HepG2 (cell line): ENCODE data around the gene CSNK2A1. TPM values are rescaled to one million over a fixed set of nuclear protein-coding genes. Genes with fewer than 3 reads are reported as not detected.

Source experiments
- ATAC-seq: fragments of 200-7000 bp; cut with Tn5 transposase; 3 replicates; pipeline ENCODE4 v1.9.1; 2020; ENCODE audit warnings: mild to moderate bottlenecking, moderate library complexity
- BruUV-seq: library from RNA; stranded (reverse); fragments of 400-500 nt; replicated peaks from 2 replicates; lab custom pipeline; 2021; lab: Mats Ljungman, UMichigan
- CTCF ChIA-PET: fragments of 300-600 bp; formaldehyde crosslinking; extraction: SDS; loops from one replicate; lab custom pipeline; 2021; ENCODE audit warnings: low total read pairs, inconsistent platforms, low intra/inter-chr PET ratio; lab: Yijun Ruan, JAX
- POLR2A ChIA-PET: fragments of 350-600 bp; sonication (Branson Sonifier 250); formaldehyde crosslinking; loops from one replicate; lab custom pipeline; 2020; ENCODE audit warnings: antibody characterized with exemption, inconsistent platforms; lab: Yijun Ruan, JAX
- DNase-seq: peaks from one replicate; pipeline ENCODE4 v3.0.0-alpha.2; 2015; ENCODE audit warnings: low spot score
- FAIRE-seq: peaks from 3 replicates; lab custom pipeline; 2011; peaks lifted over from hg19 to GRCh38; lab: Jason Lieb, UNC
- H2AFZ ChIP-seq: one replicate; pipeline ENCODE4 v1.6.1; 2011; ENCODE audit warnings: low read length, inconsistent platforms
- H3K27ac ChIP-seq: fragments of 300-600 bp; 3 replicates; pipeline ENCODE4 v1.8.0; 2011; ENCODE audit warnings: mixed run types, mild to moderate bottlenecking, mixed read lengths, low read length, inconsistent platforms; ENCODE audit not compliant: insufficient read depth; ENCODE audit errors: extremely low read length
- H3K27me3 ChIP-seq, 2 experiments: fragments of 200-600 bp in 1 of 2; 2 replicates in 1 of 2; 3 replicates in 1 of 2; pipeline versions ENCODE4 v1.6.0 to v1.8.0; 2011; ENCODE audit warnings: low read length in 2 of 2, mild to moderate bottlenecking in 2 of 2, moderate library complexity in 2 of 2, inconsistent platforms in 1 of 2; ENCODE audit not compliant: insufficient read depth in 2 of 2, control insufficient read depth in 1 of 2
- H3K36me3 ChIP-seq, 2 experiments: fragments of 200-600 bp in 1 of 2; replicated peaks in 1 of 2; 2 replicates in 1 of 2; 3 replicates in 1 of 2; pipeline versions ENCODE4 v1.5.1 to v1.8.0; 2011; ENCODE audit warnings: low read length in 2 of 2, inconsistent platforms in 1 of 2; ENCODE audit not compliant: insufficient read depth in 2 of 2, control insufficient read depth in 1 of 2
- H3K4me1 ChIP-seq: 2 replicates; pipeline ENCODE4 v1.5.1; 2012; ENCODE audit warnings: low read length, inconsistent platforms; ENCODE audit not compliant: insufficient read depth
- H3K4me2 ChIP-seq: 2 replicates; pipeline ENCODE4 v1.6.0; 2011; ENCODE audit warnings: low read depth, low read length, inconsistent platforms
- H3K4me3 ChIP-seq, 3 experiments: fragments of 200-600 bp in 1 of 3; sonication (generic), shearing (Covaris generic) in 1 of 3; replicated peaks in 1 of 3; 2 replicates each; pipeline ENCODE4 v1.5.1; 2011 to 2016; ENCODE audit warnings: low read length in 3 of 3, inconsistent platforms in 2 of 3, low read depth in 2 of 3, mild to moderate bottlenecking in 2 of 3, control low read depth in 1 of 3, mixed read lengths in 1 of 3; ENCODE audit not compliant: insufficient read depth in 1 of 3
- H3K79me2 ChIP-seq: one replicate; pipeline ENCODE4 v1.6.1; 2011; ENCODE audit warnings: low read length, inconsistent platforms; ENCODE audit not compliant: insufficient read depth
- H3K9ac ChIP-seq: 2 replicates; pipeline ENCODE4 v1.6.0; 2011; ENCODE audit warnings: mild to moderate bottlenecking, low read depth, low read length, inconsistent platforms; ENCODE audit not compliant: insufficient read depth
- H3K9me3 ChIP-seq: 2 replicates; pipeline ENCODE4 v1.5.1; 2012; ENCODE audit warnings: mild to moderate bottlenecking, low read length
- H4K20me1 ChIP-seq: 2 replicates; pipeline ENCODE4 v1.6.0; 2011; ENCODE audit warnings: inconsistent platforms, mild to moderate bottlenecking, low read length, moderate library complexity; ENCODE audit not compliant: insufficient read depth
- CHCHD3 ChIP-seq: sonication (generic); formaldehyde crosslinking; IDR thresholded peaks from 2 replicates; pipeline ENCODE4 v1.8.0; 2022; ENCODE audit warnings: mild to moderate bottlenecking, missing genetic modification reagents, moderate library complexity
- TCF12 ChIP-seq, 2 experiments: fragments of 450-650 bp in 1 of 2; sonication (generic) in 1 of 2; formaldehyde crosslinking in 1 of 2; IDR thresholded peaks; 2 replicates each; pipeline versions ENCODE4 v1.6.1 to v1.8.0; 2017 to 2022; ENCODE audit warnings: antibody characterized with exemption in 1 of 2, mild to moderate bottlenecking in 1 of 2, missing genetic modification reagents in 1 of 2, moderate library complexity in 1 of 2
- U2AF2 ChIP-seq: fragments of 200-400 bp; formaldehyde crosslinking; IDR thresholded peaks from 2 replicates; pipeline ENCODE4 v1.6.1; 2017; ENCODE audit warnings: low read depth, mild to moderate bottlenecking, low read length
- ZBTB40 ChIP-seq, 2 experiments: fragments of 450-650 bp in 1 of 2; sonication (generic) in 1 of 2; formaldehyde crosslinking in 1 of 2; IDR thresholded peaks; 2 replicates each; pipeline versions ENCODE4 v1.6.1 to v1.8.0; 2016 to 2022; ENCODE audit warnings: antibody characterized with exemption in 1 of 2, mild to moderate bottlenecking in 1 of 2, missing genetic modification reagents in 1 of 2
- ZNF704 ChIP-seq: sonication (generic); formaldehyde crosslinking; IDR thresholded peaks from 2 replicates; pipeline ENCODE4 v1.8.1; 2023; ENCODE audit warnings: mild to moderate bottlenecking, inconsistent platforms, moderate library complexity, missing genetic modification reagents, borderline replicate concordance
- ZNF737 ChIP-seq: sonication (generic); formaldehyde crosslinking; IDR thresholded peaks from 2 replicates; pipeline ENCODE4 v1.5.0; 2020; ENCODE audit warnings: missing genetic modification reagents, mild to moderate bottlenecking, borderline replicate concordance
- ZNF768 ChIP-seq: sonication (generic); formaldehyde crosslinking; IDR thresholded peaks from 2 replicates; pipeline ENCODE4 v1.4.0; 2020; ENCODE audit warnings: missing genetic modification reagents
- WGBS: methylation state at CpG from one replicate; pipeline ENCODE4 v1.1.6; 2017; ENCODE audit warnings: low lambda C conversion rate; 5-methylcytosine and 5-hydroxymethylcytosine counted together
- in situ Hi-C: cut with HindIII; loops from 2 replicates; pipeline ENCODE4 v1.10.0; 2017; ENCODE audit warnings: low pct_unique_long_range_greater_than_20kb; ENCODE audit not compliant: extremely low pct_ligation_motif_present
- intact Hi-C: fragments of 100-400 bp; cut with micrococcal nuclease; formaldehyde crosslinking; loops from one replicate; pipeline ENCODE4 v1.10.0; 2022; ENCODE audit not compliant: unreplicated experiment
- polyA plus RNA-seq, 8 experiments: library from polyadenylated mRNA; depleted of rRNA in 3 of 8; stranded (reverse) in 7 of 8; unstranded in 1 of 8; fragments of >200 nt; fragmentation: Illumina TruSeq in 4 of 8; extraction: Trizol in 4 of 8; gene quantifications; 2 replicates each; pipeline versions ENCODE4 v1.2.1 to v1.2.3, GENCODE V29; 2011 to 2016; ENCODE audit warnings: low read depth in 4 of 8, missing spikeins in 1 of 8, mixed read lengths in 1 of 8; ENCODE audit not compliant: insufficient read depth in 1 of 8
- total RNA-seq, 5 experiments: library from RNA; depleted of rRNA; stranded (reverse); fragments of >200 nt; fragmentation: Illumina TruSeq; extraction: Trizol; gene quantifications; 2 replicates each; pipeline ENCODE4 v1.2.3, GENCODE V29; 2016; ENCODE audit warnings: low read depth in 1 of 5
- TF ChIP-seq, protein P1 (sequence below): sonication (generic); formaldehyde crosslinking; IDR thresholded peaks from 2 replicates; pipeline ENCODE4 v1.5.0; 2020; ENCODE audit warnings: missing genetic modification reagents
- TF ChIP-seq, protein P2 (sequence below): sonication (generic); formaldehyde crosslinking; IDR thresholded peaks from 2 replicates; pipeline ENCODE4 v1.4.0; 2020; ENCODE audit warnings: mild to moderate bottlenecking, missing genetic modification reagents

Gene CSNK2A1
- total and polyA plus RNA-seq, 2 of the 13 experiments (the other 11 are each of a cell fraction or from before 2014, with no cell fraction given), result 153 to 231 TPM

GRCh38 chr20:427401-427800 is 116.2 kb downstream of the CSNK2A1 start:
- Histone ChIP-seq H3K9ac (no peak overlapping the region), H4K20me1 (no peaks in the 10 kb centered on the region), H3K79me2 (no peaks in the 10 kb centered on the region), H3K4me3 (no peak overlapping the region), H3K27me3 (no peaks in the 10 kb centered on the region), H3K36me3 (peaks cover 36 to 69% of the 10 kb centered on the region in 2 experiments), H3K4me1 (no peaks in the 10 kb centered on the region), H3K4me2 (no peak overlapping the region), H3K9me3 (no peaks in the 10 kb centered on the region), H3K27ac (no peak overlapping the region), H2AFZ (no peak overlapping the region)
- ChIA-PET POLR2A (interaction anchor here (1.0 to 3.1 kb wide), 8 partner anchors 20 to 80 kb away, joined by 3 to 13 read pairs (median 4); partner anchors contain the start of genes NRSN2 and TRIB3), CTCF (no interaction called here)
- BruUV-seq, result no TSS peak
- 100% methylated on average over 3 of the region's 4 CpGs for WGBS
- FAIRE-seq (no peak), ATAC-seq (no peak), DNase-seq (no peak)
- in situ Hi-C loops (no loop called here), intact Hi-C loops (no loop called here)
- TF ChIP-seq, protein P1, sequence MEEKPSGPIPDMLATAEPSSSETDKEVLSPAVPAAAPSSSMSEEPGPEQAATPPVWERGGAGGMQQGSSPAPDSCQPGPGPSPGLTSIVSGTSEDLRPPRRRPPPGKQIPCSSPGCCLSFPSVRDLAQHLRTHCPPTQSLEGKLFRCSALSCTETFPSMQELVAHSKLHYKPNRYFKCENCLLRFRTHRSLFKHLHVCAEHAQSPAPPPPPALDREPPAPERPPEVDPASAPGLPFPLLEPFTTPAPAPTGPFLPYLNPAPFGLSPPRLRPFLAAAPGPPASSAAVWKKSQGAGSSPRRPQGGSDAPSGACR (CRISPR knock-in tag), result no peak
- TF ChIP-seq ZBTB40 (IDR thresholded peaks at IDR 0.05) (no peak), ZBTB40 (CRISPR knock-in tag; IDR thresholded peaks at IDR 0.05) (0 out of 2 replicates have a peak, but pooled peaks have one; percentile 36), U2AF2 (no peak), ZNF704 (CRISPR knock-in tag) (no peak), ZNF737 (no peak; the same call in 1 of the 2 replicates), CHCHD3 (CRISPR knock-in tag) (0 out of 2 replicates have a peak, but pooled peaks have one; percentile 6), TCF12 (IDR thresholded peaks at IDR 0.05) (no peak), TCF12 (CRISPR knock-in tag; IDR thresholded peaks at IDR 0.05) (no peak), ZNF768 (CRISPR knock-in tag) (peak; percentile 34; the same call in 1 of the 2 replicates)
- TF ChIP-seq, protein P2, sequence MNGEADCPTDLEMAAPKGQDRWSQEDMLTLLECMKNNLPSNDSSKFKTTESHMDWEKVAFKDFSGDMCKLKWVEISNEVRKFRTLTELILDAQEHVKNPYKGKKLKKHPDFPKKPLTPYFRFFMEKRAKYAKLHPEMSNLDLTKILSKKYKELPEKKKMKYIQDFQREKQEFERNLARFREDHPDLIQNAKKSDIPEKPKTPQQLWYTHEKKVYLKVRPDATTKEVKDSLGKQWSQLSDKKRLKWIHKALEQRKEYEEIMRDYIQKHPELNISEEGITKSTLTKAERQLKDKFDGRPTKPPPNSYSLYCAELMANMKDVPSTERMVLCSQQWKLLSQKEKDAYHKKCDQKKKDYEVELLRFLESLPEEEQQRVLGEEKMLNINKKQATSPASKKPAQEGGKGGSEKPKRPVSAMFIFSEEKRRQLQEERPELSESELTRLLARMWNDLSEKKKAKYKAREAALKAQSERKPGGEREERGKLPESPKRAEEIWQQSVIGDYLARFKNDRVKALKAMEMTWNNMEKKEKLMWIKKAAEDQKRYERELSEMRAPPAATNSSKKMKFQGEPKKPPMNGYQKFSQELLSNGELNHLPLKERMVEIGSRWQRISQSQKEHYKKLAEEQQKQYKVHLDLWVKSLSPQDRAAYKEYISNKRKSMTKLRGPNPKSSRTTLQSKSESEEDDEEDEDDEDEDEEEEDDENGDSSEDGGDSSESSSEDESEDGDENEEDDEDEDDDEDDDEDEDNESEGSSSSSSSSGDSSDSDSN, result no peak
